HG03095 (cell line): ENCODE data around the gene UQCC5.

ENCODE experiments used
- ATAC-seq: cut with Tn5 transposase; IDR thresholded peaks from one replicate; pipeline ENCODE4 v1.9.1; 2021; ENCODE audit warnings: moderate library complexity; ENCODE audit not compliant: unreplicated experiment

The UQCC5 gene

GRCh38 chr3:52536369-52537164 is at the start of gene UQCC5:
Gene UQCC5, plus strand, starts transcription at chr3:52536605. Its CDS starts 151 bp downstream, at chr3:52536756.
- ATAC-seq, result peak; percentile 77

- no peak for ATAC-seq
Measured at GRCh38 chr3:52487050-52487787, 49.2 kb upstream of the UQCC5 start.

GRCh38 chr3:52487788-52488691 is 48.4 kb upstream of the UQCC5 start:
- no peak for ATAC-seq

- ATAC-seq, result no peak
Measured at GRCh38 chr3:52488746-52489145, 47.7 kb upstream of the UQCC5 start.

- no peak for ATAC-seq
Measured at GRCh38 chr3:52489453-52489852, 47.0 kb upstream of the UQCC5 start.

- no peak for ATAC-seq
Measured at GRCh38 chr3:52490035-52490938, 46.1 kb upstream of the UQCC5 start.

GRCh38 chr3:52490939-52491526 is 45.4 kb upstream of the UQCC5 start:
- ATAC-seq, result no peak

GRCh38 chr3:52492059-52492458 is 44.3 kb upstream of the UQCC5 start:
- no peak for ATAC-seq

GRCh38 chr3:52493232-52494017 is 43.0 kb upstream of the UQCC5 start:
- ATAC-seq, result no peak

GRCh38 chr3:52494445-52494844 is 42.0 kb upstream of the UQCC5 start:
- ATAC-seq, result no peak

GRCh38 chr3:52494886-52495495 is 41.4 kb upstream of the UQCC5 start, which contains the start of gene STAB1:
Gene STAB1, plus strand, starts transcription at chr3:52495338. Its CDS starts 76 bp downstream, at chr3:52495414.
- no peak for ATAC-seq

GRCh38 chr3:52495777-52496602 is 40.4 kb upstream of the UQCC5 start:
- ATAC-seq, result no peak

- ATAC-seq, result no peak
Measured at GRCh38 chr3:52498137-52499054, 38.0 kb upstream of the UQCC5 start.

GRCh38 chr3:52501046-52501445 is 35.4 kb upstream of the UQCC5 start:
- ATAC-seq, result no peak

- ATAC-seq, result no peak
Measured at GRCh38 chr3:52502001-52502400, 34.4 kb upstream of the UQCC5 start.

GRCh38 chr3:52502808-52503350 is 33.5 kb upstream of the UQCC5 start:
- no peak for ATAC-seq
